Psoas muscle (tissue), 8 donors: ENCODE data around the gene ALDH3B2. TPM values are rescaled to one million over a fixed set of nuclear protein-coding genes. Genes with fewer than 3 reads are reported as not detected.

Source experiments
- ATAC-seq, 4 donors: fragments of 200-7000 bp; cut with Tn5 transposase; one replicate each; pipeline ENCODE4 v1.9.1; 2020; ENCODE audit warnings: moderate library complexity in 3 of 4, mild to moderate bottlenecking in 2 of 4
- DNase-seq, 2 donors: peaks; one replicate each; pipeline ENCODE4 v3.0.0-alpha.2; 2020
- H3K27ac ChIP-seq: fragments of 200-600 bp; one replicate; pipeline ENCODE4 v1.8.0; 2022
- H3K27me3 ChIP-seq, 3 donors: fragments of 200-600 bp in 1 of 3; one replicate each; pipeline versions ENCODE4 v1.6.1 to v1.8.0; 2013 to 2022; ENCODE audit warnings: low read length in 2 of 3, mild to moderate bottlenecking in 2 of 3, moderate library complexity in 1 of 3; ENCODE audit not compliant: insufficient read depth in 3 of 3
- H3K36me3 ChIP-seq, 2 donors: fragments of 200-600 bp in 1 of 2; one replicate each; pipeline versions ENCODE4 v1.6.1 to v1.8.0; 2013 to 2022; ENCODE audit warnings: low read depth in 1 of 2, mild to moderate bottlenecking in 1 of 2, moderate library complexity in 1 of 2; ENCODE audit not compliant: insufficient read depth in 1 of 2
- H3K4me1 ChIP-seq: fragments of 200-600 bp; one replicate; pipeline ENCODE4 v1.8.0; 2022
- H3K4me3 ChIP-seq: fragments of 200-600 bp; one replicate; pipeline ENCODE4 v1.8.0; 2022; ENCODE audit warnings: mild to moderate bottlenecking
- H3K9me3 ChIP-seq: fragments of 200-600 bp; one replicate; pipeline ENCODE4 v1.8.0; 2022
- WGBS, 3 donors: extraction: QIAGEN DNeasy Blood & Tissue Kit; methylation state at CpG; one replicate each; pipeline versions ENCODE4 v1.1.6 to v1.1.7; 2013; 5-methylcytosine and 5-hydroxymethylcytosine counted together
- intact Hi-C, 2 donors: fragments of 100-400 bp; cut with DNase I; formaldehyde crosslinking; loops; one replicate each; pipeline versions ENCODE4 v1.11.0 to v1.14.2; 2022
- polyA plus RNA-seq, 3 donors: library from polyadenylated mRNA; stranded (reverse); fragments of 200-250 nt; gene quantifications; one replicate each; pipeline ENCODE4 v1.2.3, GENCODE V29; 2013
- total RNA-seq, 4 donors: library from RNA; stranded (reverse); fragmentation: NEBNext Ultra II Directional in 2 of 4; extraction: Animal tissue kit (Norgen Biotek cat#: 25700) in 2 of 4; gene quantifications; one replicate each; pipeline versions ENCODE4 v1.2.1 to v1.2.4, GENCODE V29; 2021 to 2023
- TF ChIP-seq, protein P1 (sequence below): fragments of 200-600 bp; IDR thresholded peaks from one replicate; pipeline ENCODE4 v1.8.0; 2022; ENCODE audit warnings: antibody characterized with exemption
- donor health status: healthy with polysubstance abuse.
- donor health status: DM: no; HTN: no; CAD: no; lungs with moderate emphysema.
- donor health status: Bipolar disorder and iron deficiency.
- donor health status: healthy.
- donor health status: DM: yes; HTN: yes; CAD: no.
- donor health status: DM: no; HTN: no; CAD: no.
- donor health status: DM: no; HTN: no; CAD: no.
- donor health status: DM: yes; HTN: yes; CAD: no.

ALDH3B2 gene
- total and polyA plus RNA-seq, 7 donors: not detected

DNA sequence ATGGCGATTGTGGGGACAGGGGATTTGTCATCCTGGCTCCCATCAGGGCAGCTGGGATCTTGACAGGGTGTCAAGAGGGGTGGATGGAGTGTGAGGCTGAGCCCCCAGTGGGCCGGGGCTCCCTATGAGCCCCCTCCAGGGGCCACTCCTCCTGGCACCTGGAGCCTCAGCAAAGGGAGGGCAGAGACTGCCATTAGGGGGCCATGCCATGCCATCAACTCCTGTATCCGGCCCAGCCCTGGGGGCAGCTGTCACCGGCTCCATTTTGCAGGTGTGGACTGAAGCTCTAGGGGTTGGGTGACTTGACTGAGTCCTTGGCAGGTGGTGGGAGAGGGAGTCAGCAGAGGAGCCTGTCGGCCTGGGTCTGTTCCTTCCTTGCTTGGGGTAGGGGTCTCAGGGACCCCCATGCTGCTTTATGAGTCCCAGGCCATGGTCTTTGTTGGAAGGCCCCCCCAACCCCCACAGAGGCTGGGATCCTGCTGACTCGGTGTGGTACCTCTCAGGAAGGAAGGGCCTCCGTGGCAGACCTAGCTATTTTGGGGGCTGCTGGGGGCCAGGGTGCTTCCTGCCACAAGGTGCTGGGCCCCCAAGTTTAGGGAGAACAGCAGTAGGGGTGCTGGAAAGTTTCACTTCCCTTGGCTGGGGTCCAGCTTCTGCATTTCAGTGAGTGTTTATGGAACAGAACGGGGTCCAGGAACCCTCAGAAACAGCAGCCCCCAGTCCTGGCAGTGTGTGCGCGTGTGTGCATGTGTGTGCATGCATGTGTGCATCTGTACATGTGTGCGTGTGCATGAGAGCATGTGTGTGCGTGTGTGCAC, 25.4 kb downstream of the ALDH3B2 start:
- intact Hi-C loops: no loop called here

DNA sequence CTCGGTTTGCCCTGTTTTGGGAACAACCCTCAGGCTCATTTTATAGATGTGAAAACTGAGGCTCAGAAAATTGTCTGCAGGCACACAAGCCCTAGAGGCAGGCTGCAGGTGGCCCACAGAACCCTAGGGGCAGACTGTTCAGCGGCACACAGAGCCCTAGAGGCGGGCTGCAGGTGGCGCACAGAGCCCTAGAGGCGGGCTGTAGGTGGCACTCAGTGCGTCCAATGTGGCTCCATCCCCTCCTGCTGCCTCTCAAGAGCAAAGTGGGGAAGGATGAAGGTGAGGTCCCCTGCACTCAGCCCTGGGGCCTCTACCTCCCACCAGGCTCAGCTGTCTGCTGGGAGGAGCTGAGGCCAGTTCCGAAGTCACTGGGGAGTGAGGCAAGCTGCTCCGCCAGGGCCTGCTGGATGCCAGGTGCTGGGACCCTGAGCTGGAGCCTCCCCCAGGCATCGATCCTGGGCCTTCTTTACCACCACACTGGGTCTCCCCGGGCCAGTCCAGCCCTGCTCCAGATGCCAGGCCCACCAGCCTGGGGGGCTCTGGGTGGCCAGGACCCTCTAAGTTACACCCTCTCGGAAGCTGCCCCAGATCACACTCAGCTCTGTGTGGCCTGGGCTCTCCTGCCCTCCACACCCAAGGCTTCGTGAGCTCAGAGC, 26.2 kb downstream of the ALDH3B2 start:
- TF ChIP-seq, protein P1, sequence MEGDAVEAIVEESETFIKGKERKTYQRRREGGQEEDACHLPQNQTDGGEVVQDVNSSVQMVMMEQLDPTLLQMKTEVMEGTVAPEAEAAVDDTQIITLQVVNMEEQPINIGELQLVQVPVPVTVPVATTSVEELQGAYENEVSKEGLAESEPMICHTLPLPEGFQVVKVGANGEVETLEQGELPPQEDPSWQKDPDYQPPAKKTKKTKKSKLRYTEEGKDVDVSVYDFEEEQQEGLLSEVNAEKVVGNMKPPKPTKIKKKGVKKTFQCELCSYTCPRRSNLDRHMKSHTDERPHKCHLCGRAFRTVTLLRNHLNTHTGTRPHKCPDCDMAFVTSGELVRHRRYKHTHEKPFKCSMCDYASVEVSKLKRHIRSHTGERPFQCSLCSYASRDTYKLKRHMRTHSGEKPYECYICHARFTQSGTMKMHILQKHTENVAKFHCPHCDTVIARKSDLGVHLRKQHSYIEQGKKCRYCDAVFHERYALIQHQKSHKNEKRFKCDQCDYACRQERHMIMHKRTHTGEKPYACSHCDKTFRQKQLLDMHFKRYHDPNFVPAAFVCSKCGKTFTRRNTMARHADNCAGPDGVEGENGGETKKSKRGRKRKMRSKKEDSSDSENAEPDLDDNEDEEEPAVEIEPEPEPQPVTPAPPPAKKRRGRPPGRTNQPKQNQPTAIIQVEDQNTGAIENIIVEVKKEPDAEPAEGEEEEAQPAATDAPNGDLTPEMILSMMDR: no peak
- intact Hi-C loops: no loop called here
- Histone ChIP-seq H3K4me3 (no peak overlapping the region), H3K9me3 (no peaks in the 10 kb centered on the region), H3K27me3 (peaks cover 0 to 24% (median 6%) of the 10 kb centered on the region in 3 donors), H3K27ac (no peak overlapping the region), H3K4me1 (no peaks in the 10 kb centered on the region), H3K36me3 (no peaks in the 10 kb centered on the region)
- ATAC-seq (no peak), DNase-seq (no peak)
- WGBS, 3 donors: 56 to 72% (median 62%) methylated on average over 12 of the region's 12 CpGs

More for the DNA sequence above, 25.4 kb downstream of the ALDH3B2 start:
- Histone ChIP-seq H3K27ac (no peak overlapping the region), H3K9me3 (no peaks in the 10 kb centered on the region), H3K4me3 (no peak overlapping the region), H3K27me3 (peaks cover 0 to 24% (median 6%) of the 10 kb centered on the region in 3 donors), H3K4me1 (no peaks in the 10 kb centered on the region), H3K36me3 (no peaks in the 10 kb centered on the region)
- no peak for DNase-seq
- TF ChIP-seq, protein P1: no peak
- ATAC-seq: no peak
- WGBS, 3 donors: 69 to 73% (median 69%) methylated on average over 12 of the region's 12 CpGs

DNA sequence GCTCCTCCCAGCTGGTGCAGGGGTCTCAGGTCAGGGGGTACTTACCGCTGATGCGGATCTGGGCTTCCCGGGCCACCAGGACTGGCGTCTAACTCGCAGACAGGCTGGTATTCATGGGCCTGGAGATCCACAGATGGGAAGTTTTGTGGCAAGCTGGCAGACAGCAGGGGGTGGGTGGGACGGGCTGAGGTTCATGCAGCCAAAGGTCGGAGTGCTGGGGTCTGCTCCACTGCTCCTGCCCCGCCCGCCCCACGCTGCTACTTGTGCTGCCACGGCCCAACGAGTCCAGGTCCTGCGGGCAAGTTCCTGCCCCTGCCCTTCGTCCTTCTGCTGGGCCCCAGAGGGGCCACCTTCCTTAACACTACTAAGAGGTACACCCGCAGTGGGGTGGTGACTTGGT, 27.0 kb downstream of the ALDH3B2 start:
- TF ChIP-seq, protein P1: no peak
- Histone ChIP-seq H3K36me3 (no peaks in the 10 kb centered on the region), H3K4me1 (no peaks in the 10 kb centered on the region), H3K4me3 (no peak overlapping the region), H3K9me3 (no peaks in the 10 kb centered on the region), H3K27ac (no peak overlapping the region), H3K27me3 (peaks cover 0 to 26% (median 6%) of the 10 kb centered on the region in 3 donors)
- intact Hi-C loops: no loop called here
- ATAC-seq (no peak), DNase-seq (no peak)
- WGBS, 3 donors: 58 to 70% (median 66%) methylated on average over 15 of the region's 15 CpGs

DNA sequence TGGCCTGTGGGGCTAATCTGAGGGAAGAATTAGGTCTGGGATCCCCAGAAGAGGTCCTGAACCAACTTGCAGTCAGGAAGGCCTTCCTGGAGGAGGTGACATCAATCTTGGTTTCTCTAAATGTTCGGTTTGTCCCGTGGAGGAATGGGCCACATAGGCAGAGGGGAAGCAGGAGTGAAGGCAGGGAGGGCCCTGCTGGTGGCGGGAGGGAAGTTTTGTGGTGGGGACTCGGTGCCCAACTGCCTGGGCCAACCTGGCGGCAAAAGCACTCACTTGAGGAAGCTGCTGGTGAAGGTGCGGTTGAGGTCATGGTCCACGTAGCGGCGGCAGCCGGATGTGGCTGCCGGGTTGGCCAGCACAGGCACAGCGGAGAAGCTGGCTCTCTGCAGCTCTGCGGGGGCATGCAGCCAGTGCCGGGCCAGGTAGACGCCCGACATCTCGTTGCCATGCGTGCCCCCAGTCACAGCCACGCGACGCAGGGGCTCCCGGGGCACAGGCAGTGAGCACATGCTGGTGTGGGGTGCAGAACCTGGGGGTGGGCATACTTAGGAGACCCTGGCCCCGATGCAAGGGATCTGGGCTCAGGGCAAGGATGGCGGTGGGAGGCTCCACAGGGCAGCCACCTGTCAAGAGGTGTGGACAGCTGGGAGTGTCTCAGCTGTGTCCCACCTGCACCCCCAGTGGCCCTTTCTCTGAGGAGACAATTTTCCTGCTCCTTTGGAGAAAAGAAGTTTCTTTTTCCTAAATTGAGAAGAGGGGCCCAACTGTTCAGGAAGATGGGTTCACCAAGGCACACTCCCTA, 27.7 kb downstream of the ALDH3B2 start:
- H3K4me3 ChIP-seq: no peak overlapping the region
- no peaks in the 10 kb centered on the region for H3K36me3 ChIP-seq
- no peaks in the 10 kb centered on the region for H3K4me1 ChIP-seq
- no peaks in the 10 kb centered on the region for H3K9me3 ChIP-seq
- TF ChIP-seq, protein P1: no peak
- ATAC-seq: no peak
- WGBS, 3 donors: 79 to 87% (median 80%) methylated on average over 22 to 24 of the region's 24 CpGs
- H3K27ac ChIP-seq: no peak overlapping the region
- intact Hi-C loops: no loop called here
- DNase-seq: no peak
- H3K27me3 ChIP-seq: peaks cover 0 to 32% (median 6%) of the 10 kb centered on the region in 3 donors
